ENCODE data around the gene ATP9A. TPM values are rescaled to one million over a fixed set of nuclear protein-coding genes. Genes with fewer than 3 reads are reported as not detected.

Gene ATP9A
- total RNA-seq, 2 donors from 2014 or later: 19.5 to 23.4 TPM

DNA sequence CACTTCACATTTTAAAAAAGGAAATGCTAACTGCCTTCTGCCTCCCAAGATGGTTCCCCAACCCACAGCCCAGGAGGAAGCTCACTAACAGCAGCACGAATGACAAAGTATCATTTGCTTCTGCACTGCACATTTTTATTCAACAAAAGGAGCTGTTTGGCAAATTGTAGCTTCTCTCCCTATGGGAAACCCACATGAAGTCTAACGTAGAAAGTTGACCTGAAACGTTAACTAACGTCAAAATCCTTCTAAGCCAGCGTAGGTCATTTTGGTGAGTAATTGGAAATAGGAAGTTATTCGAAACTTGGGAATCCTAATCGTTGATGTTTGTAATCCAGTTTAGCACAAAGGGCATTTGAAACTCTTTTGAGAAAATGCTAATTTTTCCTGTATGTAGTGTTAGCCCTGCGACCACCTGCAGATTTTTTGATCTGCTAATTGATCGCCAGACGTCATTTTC lies 31.2 kb upstream of the ATP9A start:
- peaks cover 0 to 26% of the 10 kb centered on the region in 2 donors for H3K4me1 ChIP-seq
- no peak for DNase-seq (ENCODE audit: low spot score)
- H3K4me3 ChIP-seq: no peak overlapping the region
- H3K27ac ChIP-seq: no peak overlapping the region
- H3K9me3 ChIP-seq: no peaks in the 10 kb centered on the region
- H3K27me3 ChIP-seq: peaks cover 7 to 29% of the 10 kb centered on the region in 2 donors
- TF ChIP-seq, protein P1, sequence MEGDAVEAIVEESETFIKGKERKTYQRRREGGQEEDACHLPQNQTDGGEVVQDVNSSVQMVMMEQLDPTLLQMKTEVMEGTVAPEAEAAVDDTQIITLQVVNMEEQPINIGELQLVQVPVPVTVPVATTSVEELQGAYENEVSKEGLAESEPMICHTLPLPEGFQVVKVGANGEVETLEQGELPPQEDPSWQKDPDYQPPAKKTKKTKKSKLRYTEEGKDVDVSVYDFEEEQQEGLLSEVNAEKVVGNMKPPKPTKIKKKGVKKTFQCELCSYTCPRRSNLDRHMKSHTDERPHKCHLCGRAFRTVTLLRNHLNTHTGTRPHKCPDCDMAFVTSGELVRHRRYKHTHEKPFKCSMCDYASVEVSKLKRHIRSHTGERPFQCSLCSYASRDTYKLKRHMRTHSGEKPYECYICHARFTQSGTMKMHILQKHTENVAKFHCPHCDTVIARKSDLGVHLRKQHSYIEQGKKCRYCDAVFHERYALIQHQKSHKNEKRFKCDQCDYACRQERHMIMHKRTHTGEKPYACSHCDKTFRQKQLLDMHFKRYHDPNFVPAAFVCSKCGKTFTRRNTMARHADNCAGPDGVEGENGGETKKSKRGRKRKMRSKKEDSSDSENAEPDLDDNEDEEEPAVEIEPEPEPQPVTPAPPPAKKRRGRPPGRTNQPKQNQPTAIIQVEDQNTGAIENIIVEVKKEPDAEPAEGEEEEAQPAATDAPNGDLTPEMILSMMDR (IDR thresholded peaks at IDR 0.05): no peak
- H3K36me3 ChIP-seq: no peaks in the 10 kb centered on the region

DNA sequence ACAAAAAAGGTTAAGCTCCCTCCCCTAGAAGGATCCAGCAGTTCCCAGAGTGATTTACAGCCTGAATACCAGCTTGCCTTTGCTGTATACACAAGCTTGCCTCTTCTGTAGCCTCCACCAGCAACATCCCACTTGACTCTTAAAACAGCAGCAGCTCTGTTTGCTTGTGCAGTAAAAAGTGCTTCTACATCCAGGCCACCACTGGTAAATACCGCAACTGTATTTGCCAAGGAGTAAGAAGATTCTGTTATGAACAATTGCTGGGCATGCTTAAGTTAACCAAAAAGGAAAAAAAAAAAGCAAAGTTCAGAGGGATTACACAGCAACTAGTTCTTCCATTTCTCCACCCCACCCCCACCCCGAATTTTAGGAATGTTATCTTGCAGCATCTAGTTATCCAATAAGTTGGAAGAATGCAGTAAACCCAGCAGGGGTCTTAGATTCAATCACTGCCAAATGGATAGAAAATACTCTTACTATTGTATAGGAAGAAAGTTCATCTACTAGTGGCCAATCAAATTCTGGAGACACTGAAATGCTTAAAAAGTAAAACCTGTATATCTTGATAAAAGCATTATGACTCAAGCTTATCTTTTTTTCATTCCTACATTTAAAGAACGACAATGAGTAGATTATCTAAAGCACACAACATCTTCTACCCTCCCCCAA lies 29.3 kb upstream of the ATP9A start:
- Histone ChIP-seq H3K27ac (no peak overlapping the region), H3K36me3 (no peaks in the 10 kb centered on the region), H3K9me3 (no peaks in the 10 kb centered on the region), H3K4me3 (no peak overlapping the region), H3K4me1 (peaks cover 0 to 26% of the 10 kb centered on the region in 2 donors), H3K27me3 (peaks cover 7 to 29% of the 10 kb centered on the region in 2 donors)
- TF ChIP-seq, protein P1 (IDR thresholded peaks at IDR 0.05): no peak
- no peak for DNase-seq (ENCODE audit: low spot score)

DNA sequence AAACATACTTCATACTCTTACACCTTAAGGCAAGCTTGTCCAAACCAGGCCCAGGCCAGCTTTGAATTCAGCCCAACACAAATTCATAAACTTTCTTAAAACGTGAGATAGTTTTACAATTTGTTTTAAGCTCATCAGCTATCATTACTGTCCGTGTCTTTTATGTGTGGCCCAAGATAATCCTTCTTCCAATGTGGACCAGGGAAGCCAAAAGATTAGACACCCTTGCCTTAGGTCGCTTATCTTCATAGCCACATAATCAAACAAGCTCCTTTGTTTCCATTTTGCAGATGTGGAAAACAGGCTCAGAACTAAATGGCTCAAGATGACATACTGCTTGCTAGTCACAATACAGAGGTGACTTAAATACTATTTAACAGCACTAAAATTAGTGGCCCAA lies 28.1 kb upstream of the ATP9A start:
- Histone ChIP-seq H3K27ac (no peak overlapping the region), H3K9me3 (no peaks in the 10 kb centered on the region), H3K4me1 (peaks cover 0 to 16% of the 10 kb centered on the region in 2 donors), H3K4me3 (no peak overlapping the region), H3K36me3 (no peaks in the 10 kb centered on the region), H3K27me3 (peaks cover 4 to 21% of the 10 kb centered on the region in 2 donors)
- no peak for DNase-seq (ENCODE audit: low spot score)
- TF ChIP-seq, protein P1 (IDR thresholded peaks at IDR 0.05): no peak

DNA sequence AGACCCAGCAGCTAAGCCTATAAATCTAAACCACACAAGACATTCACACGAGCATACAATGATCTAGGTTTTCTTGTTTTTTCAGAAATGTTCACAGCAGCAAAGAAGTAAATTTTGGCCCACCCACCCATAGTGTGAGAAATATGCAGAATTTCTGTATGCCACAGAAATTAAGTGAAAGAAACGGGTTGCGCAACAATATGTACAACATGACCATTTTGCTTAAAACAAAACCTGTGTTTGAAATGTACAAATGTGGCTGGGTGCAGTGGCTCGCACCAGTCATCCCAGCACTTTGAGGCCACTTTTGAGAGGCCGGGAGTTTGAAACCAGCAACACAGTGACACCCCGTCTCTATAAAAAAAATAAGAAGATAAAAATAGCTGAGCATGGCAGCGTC lies 24.8 kb upstream of the ATP9A start:
- Histone ChIP-seq H3K4me3 (no peak overlapping the region), H3K36me3 (no peaks in the 10 kb centered on the region), H3K4me1 (no peaks in the 10 kb centered on the region), H3K27ac (no peak overlapping the region), H3K9me3 (no peaks in the 10 kb centered on the region), H3K27me3 (no peaks in the 10 kb centered on the region)
- TF ChIP-seq, protein P1 (IDR thresholded peaks at IDR 0.05): no peak
- DNase-seq (ENCODE audit: low spot score): no peak

DNA sequence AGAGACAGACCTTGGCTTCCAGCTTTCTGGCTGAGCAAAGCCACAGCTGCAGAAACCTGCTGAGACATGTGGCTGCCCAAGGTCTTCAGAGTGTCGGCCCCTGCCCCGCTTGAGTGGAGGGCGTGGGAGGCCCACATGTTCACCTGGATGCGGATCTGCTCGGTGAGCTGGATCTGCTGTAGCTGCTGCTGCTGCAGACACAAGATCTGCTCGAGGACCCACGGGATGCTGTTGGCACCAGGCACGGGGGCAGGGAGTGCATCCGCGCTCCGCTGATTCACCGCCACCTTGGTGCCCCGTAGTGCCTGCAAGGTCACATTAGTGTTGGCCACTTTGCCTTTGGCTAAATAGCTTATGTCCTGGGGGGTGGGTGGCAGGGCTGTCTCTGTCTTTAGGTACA lies 23.4 kb upstream of the ATP9A start:
- TF ChIP-seq, protein P1 (IDR thresholded peaks at IDR 0.05): no peak
- no peaks in the 10 kb centered on the region for H3K27me3 ChIP-seq
- no peak for DNase-seq (ENCODE audit: low spot score)

DNA sequence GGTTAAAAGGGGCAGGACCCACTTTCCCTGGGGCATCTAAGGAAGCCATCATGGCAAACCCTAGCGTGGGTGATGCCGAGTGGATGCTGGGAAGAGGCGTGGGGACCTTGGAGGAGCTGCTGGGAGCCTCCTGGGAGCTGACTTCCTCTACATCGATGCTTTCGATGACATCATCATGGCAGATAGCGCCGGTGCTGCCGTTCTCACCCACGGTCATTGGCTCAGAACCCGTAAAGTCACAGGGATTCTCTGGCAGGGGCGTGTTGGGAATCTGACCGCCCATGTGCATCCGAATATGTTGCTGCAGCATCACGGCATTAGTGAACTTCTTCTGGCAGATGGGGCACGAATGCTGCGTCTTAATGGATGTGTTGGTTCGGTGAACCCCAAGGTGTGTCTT lies 22.1 kb upstream of the ATP9A start:
- no peaks in the 10 kb centered on the region for H3K4me1 ChIP-seq
- no peaks in the 10 kb centered on the region for H3K36me3 ChIP-seq
- no peak overlapping the region for H3K27ac ChIP-seq
- no peak for DNase-seq (ENCODE audit: low spot score)
- TF ChIP-seq, protein P1 (IDR thresholded peaks at IDR 0.05): no peak
- H3K9me3 ChIP-seq: no peaks in the 10 kb centered on the region
- H3K27me3 ChIP-seq: no peaks in the 10 kb centered on the region
- H3K4me3 ChIP-seq: no peak overlapping the region

More for the DNA sequence above, 23.4 kb upstream of the ATP9A start:
- H3K4me3 ChIP-seq: no peak overlapping the region
- H3K9me3 ChIP-seq: no peaks in the 10 kb centered on the region
- H3K36me3 ChIP-seq: no peaks in the 10 kb centered on the region
- H3K4me1 ChIP-seq: no peaks in the 10 kb centered on the region
- H3K27ac ChIP-seq: no peak overlapping the region

All from right atrium auricular region (tissue), 2 donors.